GM23338 (cell line): ENCODE measurements around the gene TBCB. TPM values are rescaled to one million over a fixed set of nuclear protein-coding genes. Genes with fewer than 3 reads are reported as not detected.
A peak's percentile ranks its signal among the peaks of the same experiment; 100 is the strongest.

Experiments
- ATAC-seq: fragments of 200-7000 bp; cut with Tn5 transposase; 3 replicates; pipeline ENCODE4 v1.9.1; 2020
- DNase-seq: peaks from one replicate; pipeline ENCODE4 v3.0.0-alpha.2; 2015; ENCODE audit warnings: low spot score
- H2AFZ ChIP-seq: fragments of 200-600 bp; sonication (generic); 2 replicates; pipeline ENCODE4 v1.8.0; 2016; ENCODE audit warnings: antibody characterized with exemption, mild to moderate bottlenecking, moderate library complexity
- H3F3A ChIP-seq: fragments of 200-600 bp; sonication (generic); replicated peaks from 2 replicates; pipeline ENCODE4 v1.8.0; 2017; ENCODE audit warnings: antibody characterized with exemption, mixed run types, low read depth
- H3K27ac ChIP-seq: fragments of 200-600 bp; sonication (generic); 2 replicates; pipeline ENCODE4 v1.6.1; 2016; ENCODE audit warnings: low read depth
- H3K27me3 ChIP-seq: fragments of 200-600 bp; sonication (generic); 2 replicates; pipeline ENCODE4 v1.8.0; 2016; ENCODE audit warnings: mild to moderate bottlenecking, mixed run types, moderate library complexity; ENCODE audit not compliant: insufficient read depth
- H3K36me3 ChIP-seq: fragments of 200-600 bp; sonication (generic); 2 replicates; pipeline ENCODE4 v1.8.0; 2016; ENCODE audit warnings: mild to moderate bottlenecking; ENCODE audit not compliant: insufficient read depth
- H3K4me1 ChIP-seq: fragments of 200-600 bp; sonication (generic); 2 replicates; pipeline ENCODE4 v1.8.0; 2016; ENCODE audit warnings: mild to moderate bottlenecking, moderate library complexity; ENCODE audit not compliant: insufficient read depth
- H3K4me2 ChIP-seq: fragments of 200-600 bp; sonication (generic); 2 replicates; pipeline ENCODE4 v1.7.1; 2017; ENCODE audit warnings: mixed run types
- H3K4me3 ChIP-seq: fragments of 200-600 bp; sonication (generic); 2 replicates; pipeline ENCODE4 v1.6.1; 2016; ENCODE audit warnings: mixed run types
- H3K79me2 ChIP-seq: fragments of 200-600 bp; sonication (generic); replicated peaks from 2 replicates; pipeline ENCODE4 v1.8.0; 2017; ENCODE audit warnings: mild to moderate bottlenecking; ENCODE audit not compliant: insufficient read depth
- H3K9me2 ChIP-seq: fragments of 200-600 bp; sonication (generic); 2 replicates; pipeline ENCODE4 v1.8.0; 2017; ENCODE audit not compliant: insufficient read depth
- H4K20me1 ChIP-seq: fragments of 200-600 bp; sonication (generic); replicated peaks from 2 replicates; pipeline ENCODE4 v1.8.0; 2017; ENCODE audit warnings: mild to moderate bottlenecking; ENCODE audit not compliant: insufficient read depth
- H3K27ac Mint-ChIP-seq: 2 replicates; pipeline ENCODE4 v1.8.0; 2020; ENCODE audit warnings: inconsistent platforms, mild to moderate bottlenecking, moderate library complexity, mixed read lengths
- H3K27me3 Mint-ChIP-seq: 3 replicates; pipeline ENCODE4 v1.8.0; 2022; ENCODE audit warnings: low read depth, mild to moderate bottlenecking, moderate library complexity, mixed read lengths, inconsistent platforms; ENCODE audit not compliant: insufficient read depth, poor library complexity
- H3K36me3 Mint-ChIP-seq: 3 replicates; pipeline ENCODE4 v1.8.0; 2021; ENCODE audit warnings: low read depth, mild to moderate bottlenecking, inconsistent platforms, moderate library complexity, mixed read lengths
- H3K4me1 Mint-ChIP-seq: 3 replicates; pipeline ENCODE4 v1.8.0; 2020; ENCODE audit warnings: mild to moderate bottlenecking, inconsistent platforms, mixed read lengths
- H3K4me3 Mint-ChIP-seq: 3 replicates; pipeline ENCODE4 v1.8.0; 2021; ENCODE audit warnings: moderate library complexity, mild to moderate bottlenecking, inconsistent platforms, mixed read lengths
- H3K9me3 Mint-ChIP-seq: 3 replicates; pipeline ENCODE4 v1.8.0; 2020; ENCODE audit warnings: moderate library complexity, mild to moderate bottlenecking, inconsistent platforms, mixed read lengths
- CREB1 ChIP-seq: fragments of 250-450 bp; sonication (Bioruptor Pico); IDR thresholded peaks from 2 replicates; pipeline ENCODE4 v1.5.0; 2020; ENCODE audit warnings: low read depth, mild to moderate bottlenecking, moderate library complexity
- EZH2 ChIP-seq: fragments of 200-600 bp; sonication (generic); IDR thresholded peaks from one replicate; pipeline ENCODE4 v1.8.0; 2017; ENCODE audit warnings: antibody characterized with exemption, mild to moderate bottlenecking, low read depth; ENCODE audit not compliant: unreplicated experiment
- EZH2phosphoT487 ChIP-seq: fragments of 200-600 bp; sonication (generic); IDR thresholded peaks from one replicate; pipeline ENCODE4 v1.8.1; 2018; ENCODE audit warnings: antibody characterized with exemption; ENCODE audit not compliant: unreplicated experiment
- JUNB ChIP-seq: IDR thresholded peaks from one replicate; pipeline ENCODE4 v1.6.1; 2016; ENCODE audit warnings: antibody characterized with exemption; ENCODE audit not compliant: unreplicated experiment
- NANOG ChIP-seq: IDR thresholded peaks from 2 replicates; pipeline ENCODE4 v1.6.1; 2016; ENCODE audit warnings: antibody characterized with exemption, borderline replicate concordance
- STAT1 ChIP-seq: IDR thresholded peaks from one replicate; pipeline ENCODE4 v1.6.1; 2016; ENCODE audit warnings: antibody characterized with exemption; ENCODE audit not compliant: unreplicated experiment
- ZNF114 ChIP-seq: fragments of 250-450 bp; sonication (Bioruptor Pico); IDR thresholded peaks from 2 replicates; pipeline ENCODE4 v1.5.0; 2020; ENCODE audit warnings: mild to moderate bottlenecking, moderate library complexity
- ZNF331 ChIP-seq: fragments of 250-450 bp; sonication (Bioruptor Pico); IDR thresholded peaks from 2 replicates; pipeline ENCODE4 v1.5.0; 2020; ENCODE audit warnings: low read depth, mild to moderate bottlenecking, moderate library complexity
- polyA plus RNA-seq: library from polyadenylated mRNA; unstranded; fragments of >200 nt; fragmentation: Nextera tagmentation; extraction: Ambion mirVana; gene quantifications from 2 replicates; pipeline ENCODE4 v1.2.1, GENCODE V29; 2016
- total RNA-seq: library from RNA; depleted of rRNA; stranded (reverse); fragments of >200 nt; shearing (Covaris generic); gene quantifications from 2 replicates; pipeline ENCODE4 v1.2.3, GENCODE V29; 2014
- TF ChIP-seq, protein P1 (sequence below): IDR thresholded peaks from one replicate; pipeline ENCODE4 v1.6.1; 2018; ENCODE audit warnings: antibody characterized with exemption; ENCODE audit not compliant: unreplicated experiment
- TF ChIP-seq, protein P2 (sequence below): IDR thresholded peaks from 2 replicates; pipeline ENCODE4 v1.6.1; 2016; ENCODE audit warnings: antibody characterized with exemption

TBCB gene
- total and polyA plus RNA-seq, 2 experiments from 2014 or later: 275 to 290 TPM

DNA sequence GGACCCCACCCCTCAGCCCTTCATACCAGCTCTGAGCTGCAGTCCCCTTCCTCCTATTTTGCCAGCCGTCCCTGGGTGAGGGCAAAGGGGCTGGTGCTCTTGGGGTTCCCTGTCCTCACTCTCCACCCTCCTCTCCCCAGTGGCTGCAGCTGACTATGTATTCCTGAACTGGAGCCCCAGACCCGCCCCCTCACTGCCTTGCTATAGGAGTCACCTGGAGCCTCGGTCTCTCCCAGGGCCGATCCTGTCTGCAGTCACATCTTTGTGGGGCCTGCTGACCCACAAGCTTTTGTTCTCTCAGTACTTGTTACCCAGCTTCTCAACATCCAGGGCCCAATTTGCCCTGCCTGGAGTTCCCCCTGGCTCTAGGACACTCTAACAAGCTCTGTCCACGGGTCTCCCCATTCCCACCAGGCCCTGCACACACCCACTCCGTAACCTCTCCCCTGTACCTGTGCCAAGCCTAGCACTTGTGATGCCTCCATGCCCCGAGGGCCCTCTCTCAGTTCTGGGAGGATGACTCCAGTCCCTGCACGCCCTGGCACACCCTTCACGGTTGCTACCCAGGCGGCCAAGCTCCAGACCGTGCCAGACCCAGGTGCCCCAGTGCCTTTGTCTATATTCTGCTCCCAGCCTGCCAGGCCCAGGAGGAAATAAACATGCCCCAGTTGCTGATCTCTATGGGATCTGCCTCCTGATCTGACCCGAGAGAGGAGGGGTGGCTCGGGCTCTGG is 34.6 kb downstream of the TBCB start (continued):
- TF ChIP-seq EZH2phosphoT487 (no peak), EZH2 (no peak), ZNF331 (CRISPR knock-in tag) (no peak), JUNB (no peak), STAT1 (no peak)
- TF ChIP-seq, protein P1, sequence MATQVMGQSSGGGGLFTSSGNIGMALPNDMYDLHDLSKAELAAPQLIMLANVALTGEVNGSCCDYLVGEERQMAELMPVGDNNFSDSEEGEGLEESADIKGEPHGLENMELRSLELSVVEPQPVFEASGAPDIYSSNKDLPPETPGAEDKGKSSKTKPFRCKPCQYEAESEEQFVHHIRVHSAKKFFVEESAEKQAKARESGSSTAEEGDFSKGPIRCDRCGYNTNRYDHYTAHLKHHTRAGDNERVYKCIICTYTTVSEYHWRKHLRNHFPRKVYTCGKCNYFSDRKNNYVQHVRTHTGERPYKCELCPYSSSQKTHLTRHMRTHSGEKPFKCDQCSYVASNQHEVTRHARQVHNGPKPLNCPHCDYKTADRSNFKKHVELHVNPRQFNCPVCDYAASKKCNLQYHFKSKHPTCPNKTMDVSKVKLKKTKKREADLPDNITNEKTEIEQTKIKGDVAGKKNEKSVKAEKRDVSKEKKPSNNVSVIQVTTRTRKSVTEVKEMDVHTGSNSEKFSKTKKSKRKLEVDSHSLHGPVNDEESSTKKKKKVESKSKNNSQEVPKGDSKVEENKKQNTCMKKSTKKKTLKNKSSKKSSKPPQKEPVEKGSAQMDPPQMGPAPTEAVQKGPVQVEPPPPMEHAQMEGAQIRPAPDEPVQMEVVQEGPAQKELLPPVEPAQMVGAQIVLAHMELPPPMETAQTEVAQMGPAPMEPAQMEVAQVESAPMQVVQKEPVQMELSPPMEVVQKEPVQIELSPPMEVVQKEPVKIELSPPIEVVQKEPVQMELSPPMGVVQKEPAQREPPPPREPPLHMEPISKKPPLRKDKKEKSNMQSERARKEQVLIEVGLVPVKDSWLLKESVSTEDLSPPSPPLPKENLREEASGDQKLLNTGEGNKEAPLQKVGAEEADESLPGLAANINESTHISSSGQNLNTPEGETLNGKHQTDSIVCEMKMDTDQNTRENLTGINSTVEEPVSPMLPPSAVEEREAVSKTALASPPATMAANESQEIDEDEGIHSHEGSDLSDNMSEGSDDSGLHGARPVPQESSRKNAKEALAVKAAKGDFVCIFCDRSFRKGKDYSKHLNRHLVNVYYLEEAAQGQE: no peak

DNA sequence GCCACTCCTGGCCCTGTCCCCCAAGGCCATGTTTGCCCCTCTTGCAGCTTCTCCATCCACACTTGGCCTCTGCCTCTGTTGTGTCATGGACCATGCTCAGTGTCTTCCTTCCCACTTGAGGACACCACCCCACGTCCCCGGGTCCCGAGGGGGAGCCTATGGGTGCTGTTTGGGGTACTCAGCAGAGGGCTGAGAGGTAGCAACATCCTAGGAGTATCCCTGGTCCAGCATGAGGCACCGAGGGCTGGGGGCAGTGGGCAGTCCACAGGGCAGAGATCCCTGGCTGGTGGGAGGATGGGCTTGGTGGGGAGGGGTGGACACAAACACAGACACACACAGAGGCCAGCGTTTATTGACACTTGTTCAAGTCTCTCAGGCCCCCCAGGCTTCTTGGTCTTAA is 35.3 kb downstream of the TBCB start:
- Histone ChIP-seq H3K27me3 (peaks cover 8% of the 10 kb centered on the region; the same call in 1 of the 2 replicates), H3K36me3 (peaks cover 13% of the 10 kb centered on the region; the same call in 1 of the 2 replicates), H4K20me1 (no peaks in the 10 kb centered on the region), H3K4me3 (peak overlapping the region; percentile 77; the same call in 1 of the 2 replicates), H3K4me1 (peaks cover 13% of the 10 kb centered on the region), H3K4me2 (0 out of 2 replicates have a peak overlapping the region, but pooled peaks have one; percentile 97), H3K9me2 (no peaks in the 10 kb centered on the region), H2AFZ (no peak overlapping the region), H3F3A (peaks cover 9% of the 10 kb centered on the region; the same call in 1 of the 2 replicates), H3K27ac (no peak overlapping the region), H3K79me2 (no peaks in the 10 kb centered on the region)
- ATAC-seq (no peak), DNase-seq (no peak)
- Mint-ChIP-seq H3K4me3 (peak overlapping the region; percentile 64; the same call in 1 of the 3 replicates), H3K27me3 (peaks cover 11% of the 10 kb centered on the region), H3K36me3 (peaks cover 50% of the 10 kb centered on the region), H3K9me3 (no peaks in the 10 kb centered on the region), H3K27ac (no peak overlapping the region), H3K4me1 (peaks cover 11% of the 10 kb centered on the region)
- no peak for TF ChIP-seq ZNF114
- TF ChIP-seq CREB1 (CRISPR knock-in tag): no peak
- TF ChIP-seq, protein P2, sequence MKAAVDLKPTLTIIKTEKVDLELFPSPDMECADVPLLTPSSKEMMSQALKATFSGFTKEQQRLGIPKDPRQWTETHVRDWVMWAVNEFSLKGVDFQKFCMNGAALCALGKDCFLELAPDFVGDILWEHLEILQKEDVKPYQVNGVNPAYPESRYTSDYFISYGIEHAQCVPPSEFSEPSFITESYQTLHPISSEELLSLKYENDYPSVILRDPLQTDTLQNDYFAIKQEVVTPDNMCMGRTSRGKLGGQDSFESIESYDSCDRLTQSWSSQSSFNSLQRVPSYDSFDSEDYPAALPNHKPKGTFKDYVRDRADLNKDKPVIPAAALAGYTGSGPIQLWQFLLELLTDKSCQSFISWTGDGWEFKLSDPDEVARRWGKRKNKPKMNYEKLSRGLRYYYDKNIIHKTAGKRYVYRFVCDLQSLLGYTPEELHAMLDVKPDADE: no peak
- TF ChIP-seq NANOG: no peak
